GM12892 (cell line): ENCODE results near the gene FXYD6.
A peak's percentile ranks its signal among the peaks of the same experiment; 100 is the strongest.

ENCODE experiments used
- DNase-seq: peaks from one replicate; pipeline ENCODE4 v3.0.0; 2011; ENCODE audit not compliant: insufficient read length
- FAIRE-seq: peaks from 2 replicates; lab custom pipeline; 2011; peaks lifted over from hg19 to GRCh38; lab: Jason Lieb, UNC
- POLR2A ChIP-seq: IDR thresholded peaks from 2 replicates; pipeline ENCODE4 v1.6.1; 2011; ENCODE audit warnings: low read depth, low read length, control low read depth
- POLR2AphosphoS5 ChIP-seq: IDR thresholded peaks from 2 replicates; pipeline ENCODE4 v1.6.1; 2011; ENCODE audit warnings: low read depth, low read length, control low read depth
- TAF1 ChIP-seq: IDR thresholded peaks from 2 replicates; pipeline ENCODE4 v1.6.1; 2011; ENCODE audit warnings: low read depth, mild to moderate bottlenecking, control low read depth, low read length, borderline replicate concordance

Gene FXYD6

GRCh38 chr11:117836077-117836960 is 40.1 kb downstream of the FXYD6 start:
- TF ChIP-seq POLR2A: no peak
- no peak for TF ChIP-seq TAF1
- no peak for TF ChIP-seq POLR2AphosphoS5
- FAIRE-seq (no peak), DNase-seq (no peak)

- DNase-seq (no peak), FAIRE-seq (no peak)
- no peak for TF ChIP-seq TAF1
These were observed 40.9 kb downstream of the FXYD6 start for GRCh38 chr11:117835576-117835975.

- FAIRE-seq (peak; percentile 38), DNase-seq (no peak)
- TF ChIP-seq TAF1: no peak
- no peak for TF ChIP-seq POLR2A
- no peak for TF ChIP-seq POLR2AphosphoS5
These were observed 41.5 kb downstream of the FXYD6 start for GRCh38 chr11:117834838-117835443.

- TF ChIP-seq POLR2AphosphoS5: no peak
- TF ChIP-seq POLR2A: no peak
- no peak for TF ChIP-seq TAF1
- DNase-seq: no peak
- FAIRE-seq: no peak
These were observed 42.2 kb downstream of the FXYD6 start for GRCh38 chr11:117834068-117834810.

- TF ChIP-seq POLR2A (no peak), TAF1 (no peak), POLR2AphosphoS5 (no peak)
- FAIRE-seq (no peak), DNase-seq (no peak)
These were observed 43.0 kb downstream of the FXYD6 start for GRCh38 chr11:117833401-117833891.

GRCh38 chr11:117832511-117832910 is 43.9 kb downstream of the FXYD6 start:
- no peak for TF ChIP-seq POLR2AphosphoS5
- TF ChIP-seq POLR2A: no peak
- TF ChIP-seq TAF1: no peak
- no peak for FAIRE-seq
- no peak for DNase-seq

GRCh38 chr11:117831661-117832415 is 44.6 kb downstream of the FXYD6 start:
- FAIRE-seq (no peak), DNase-seq (no peak)
- TF ChIP-seq POLR2A (no peak), TAF1 (no peak), POLR2AphosphoS5 (no peak)

GRCh38 chr11:117830674-117831351 is 45.6 kb downstream of the FXYD6 start:
- TF ChIP-seq POLR2A (no peak), POLR2AphosphoS5 (no peak), TAF1 (no peak)
- FAIRE-seq (peak; percentile 86), DNase-seq (no peak)

- DNase-seq (no peak), FAIRE-seq (no peak)
- no peak for TF ChIP-seq POLR2AphosphoS5
- no peak for TF ChIP-seq POLR2A
- no peak for TF ChIP-seq TAF1
These were observed 46.4 kb downstream of the FXYD6 start for GRCh38 chr11:117830072-117830471.

GRCh38 chr11:117829369-117829725 is 47.1 kb downstream of the FXYD6 start:
- TF ChIP-seq POLR2AphosphoS5: no peak
- no peak for TF ChIP-seq POLR2A
- TF ChIP-seq TAF1: no peak
- no peak for DNase-seq
- no peak for FAIRE-seq
